Ramos (cell line): ENCODE data around the gene ASCC1.

Source experiments
- in situ Hi-C: fragments of 300-500 bp; cut with MboI; formaldehyde crosslinking; loops from one replicate; pipeline ENCODE4 v1.14.3; 2022; ENCODE audit warnings: low sequenced_read_pairs; ENCODE audit not compliant: unreplicated experiment

Gene ASCC1

GRCh38 chr10:72087969-72088888 lies 127.8 kb downstream of the ASCC1 start, which contains the start of gene SPOCK2:
TSS of gene SPOCK2 (minus strand) at chr10:72088551. CDS start at chr10:72088328, 223 bp downstream.
- in situ Hi-C loops = no loop called here

DNA sequence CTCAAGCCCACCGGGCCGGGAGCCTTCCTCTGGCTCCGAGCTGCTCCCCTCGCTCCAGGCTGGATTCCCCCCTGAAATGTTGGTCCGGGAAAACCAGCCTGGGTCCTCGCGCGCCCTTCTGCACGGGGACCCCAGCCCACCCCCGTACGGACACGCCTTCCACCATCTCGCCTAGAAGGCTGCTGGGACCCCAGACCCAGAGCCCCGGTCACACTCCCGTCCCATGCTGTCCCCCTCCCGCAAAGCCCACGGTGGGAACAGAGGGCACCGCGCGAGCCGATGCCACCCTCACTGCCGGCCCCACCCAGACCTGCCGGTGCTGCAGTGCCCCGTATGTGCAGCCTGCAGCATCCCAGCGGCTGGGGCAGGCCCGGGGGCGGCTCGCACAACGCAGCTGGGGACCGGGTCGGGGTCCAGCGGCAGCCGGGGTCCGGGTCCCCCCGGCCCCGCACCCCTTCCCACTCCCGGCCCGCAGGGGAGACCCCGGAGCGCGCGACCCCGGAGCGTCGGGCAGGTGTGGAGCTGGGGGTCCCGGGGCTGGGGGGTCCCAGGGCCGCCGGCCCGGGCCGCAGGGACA lies 128.6 kb downstream of the ASCC1 start:
- in situ Hi-C loops = no loop called here

- in situ Hi-C loops = no loop called here
These were observed 129.3 kb downstream of the ASCC1 start for GRCh38 chr10:72086466-72087391.

DNA sequence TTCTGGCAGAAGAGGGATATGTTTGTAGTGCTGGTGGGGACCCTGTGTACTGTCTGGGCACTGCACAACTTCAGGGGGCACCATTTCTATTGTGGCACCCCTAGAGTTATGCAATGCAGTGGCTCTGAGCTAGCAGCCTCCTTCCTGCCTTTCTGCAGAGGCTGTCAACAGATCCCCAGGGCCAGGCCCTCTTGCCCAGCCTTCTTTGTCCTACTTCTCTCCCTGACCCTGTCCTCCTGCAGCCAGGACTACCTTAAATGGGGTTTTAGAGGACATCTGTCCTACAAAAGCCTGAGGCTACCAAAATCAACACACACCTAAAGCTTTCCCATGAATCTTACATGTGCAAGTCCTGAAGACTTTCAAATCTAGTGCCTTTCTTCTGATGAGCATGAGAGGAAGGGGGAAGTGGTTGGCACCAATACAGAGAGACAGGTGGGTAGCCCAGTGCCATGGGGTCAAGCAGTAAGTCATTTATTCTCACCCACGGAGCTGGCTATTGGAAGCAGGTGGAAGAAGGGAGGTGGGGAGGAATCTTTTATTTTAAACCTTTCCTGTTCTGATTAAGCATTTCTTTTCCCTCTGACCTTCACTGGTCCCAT lies 130.1 kb downstream of the ASCC1 start:
- in situ Hi-C loops = no loop called here

- in situ Hi-C loops = no loop called here
These were observed 130.9 kb downstream of the ASCC1 start for GRCh38 chr10:72085166-72085565.

DNA sequence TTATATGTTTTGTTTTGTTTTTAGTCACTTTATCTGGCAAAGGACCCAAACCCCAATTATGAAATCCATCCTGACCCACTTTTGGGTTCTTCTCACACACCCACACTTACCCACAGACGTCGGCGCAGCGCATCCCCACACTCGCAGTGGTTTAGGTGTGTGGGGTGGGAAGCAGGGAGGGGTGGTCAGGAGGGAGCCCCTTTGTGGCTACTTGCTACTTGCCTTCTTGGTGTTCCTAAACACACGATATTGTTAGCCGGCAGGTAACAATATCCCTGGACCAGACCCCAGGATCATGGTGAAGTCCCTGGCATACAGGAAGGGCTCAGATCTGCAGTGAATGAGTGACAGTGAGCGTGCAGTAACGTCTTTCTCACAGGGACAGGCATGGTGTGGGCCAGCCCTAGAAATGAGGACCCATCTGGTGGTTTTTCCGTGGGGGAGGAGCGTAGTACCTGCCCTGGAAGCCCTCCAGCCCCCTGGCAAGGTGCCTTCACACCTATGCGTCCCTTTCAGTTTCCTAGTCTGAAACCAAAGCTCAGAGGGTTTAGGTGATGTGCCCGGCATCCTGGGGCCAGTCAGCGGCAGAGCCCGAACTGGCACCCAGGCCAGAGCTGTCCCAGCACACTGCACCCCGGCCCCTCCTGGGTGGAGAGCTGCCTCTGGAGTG lies 132.2 kb downstream of the ASCC1 start:
- in situ Hi-C loops = no loop called here

GRCh38 chr10:72082856-72083789 lies 133.0 kb downstream of the ASCC1 start:
- in situ Hi-C loops = no loop called here

DNA sequence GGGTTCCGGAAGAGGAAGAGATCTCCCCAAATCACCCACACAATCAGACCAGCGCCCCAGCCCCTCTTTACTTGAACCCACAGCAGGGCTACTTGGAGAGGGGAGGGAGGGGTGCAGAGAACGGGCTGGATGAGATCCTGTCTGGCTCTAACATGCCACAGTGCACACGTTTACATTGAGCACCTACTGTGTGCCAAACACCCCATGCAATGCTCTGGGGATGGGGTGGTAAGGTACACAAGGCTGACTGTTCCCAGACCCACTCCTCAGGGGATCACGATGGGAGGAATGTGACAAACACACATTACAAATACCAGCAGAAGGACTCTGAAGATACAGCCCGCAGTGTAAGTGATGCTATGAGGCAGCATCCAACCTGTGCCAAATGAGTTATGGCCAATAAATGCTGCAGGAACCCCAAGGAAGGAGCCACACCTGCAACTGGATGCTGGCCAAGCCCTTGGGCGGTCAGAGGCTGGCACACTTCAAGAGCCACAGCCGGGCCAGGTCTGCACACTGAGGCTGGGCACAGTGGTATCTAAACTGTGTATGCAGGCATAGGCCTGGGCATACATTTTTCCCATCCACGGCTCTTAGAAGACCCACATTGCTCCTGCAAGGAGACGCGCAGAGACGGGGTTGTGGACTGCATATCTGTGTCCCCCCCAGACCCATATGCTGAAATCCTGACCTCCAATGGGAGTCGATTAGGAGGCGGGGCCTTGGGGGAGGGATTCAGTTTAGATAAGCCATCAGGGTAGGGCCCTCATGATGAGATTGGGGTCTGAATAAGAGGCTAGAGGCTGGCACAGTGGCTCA lies 134.1 kb downstream of the ASCC1 start:
- in situ Hi-C loops = no loop called here

DNA sequence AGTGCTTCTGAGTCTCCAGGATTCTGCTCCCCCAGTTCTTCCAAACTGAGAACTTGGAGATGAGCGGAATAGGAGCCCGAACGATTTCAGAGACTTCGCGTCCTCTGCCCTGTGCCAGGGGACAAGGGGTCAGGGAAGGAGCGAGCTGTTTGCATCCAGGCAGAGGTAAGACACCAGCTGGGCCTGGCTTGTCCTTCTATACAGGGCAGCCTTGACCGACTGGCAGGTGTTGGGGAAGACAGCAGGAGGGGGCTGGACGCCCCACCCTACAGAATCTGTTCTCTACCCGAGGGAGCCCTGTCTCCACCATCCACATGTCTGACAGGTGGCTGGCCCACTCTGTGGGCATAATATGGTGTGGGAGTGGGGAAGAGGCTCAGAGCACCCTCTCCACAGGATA lies 134.9 kb downstream of the ASCC1 start:
- in situ Hi-C loops = no loop called here

- in situ Hi-C loops = no loop called here
These were observed 135.8 kb downstream of the ASCC1 start for GRCh38 chr10:72080042-72080975.

DNA sequence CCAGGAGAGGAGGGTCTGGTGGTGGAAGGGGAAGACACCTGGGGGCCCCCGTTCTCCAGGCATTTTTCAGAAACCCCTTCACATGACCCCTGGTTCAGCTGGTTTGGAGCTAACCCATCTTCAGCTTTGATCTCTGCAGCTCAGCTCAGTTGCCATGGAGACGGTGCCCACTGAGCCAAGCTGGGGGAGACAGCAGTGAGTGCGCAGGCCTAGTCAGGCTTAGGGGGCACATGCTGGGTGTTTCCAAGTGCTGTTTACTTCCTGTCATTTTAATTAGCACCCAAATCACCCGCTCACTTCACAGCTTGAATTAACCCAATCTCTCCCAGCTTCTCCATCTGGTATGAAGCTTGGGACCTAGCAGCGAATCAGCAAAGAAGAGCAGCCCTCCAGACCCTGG lies 136.7 kb downstream of the ASCC1 start:
- in situ Hi-C loops = no loop called here

DNA sequence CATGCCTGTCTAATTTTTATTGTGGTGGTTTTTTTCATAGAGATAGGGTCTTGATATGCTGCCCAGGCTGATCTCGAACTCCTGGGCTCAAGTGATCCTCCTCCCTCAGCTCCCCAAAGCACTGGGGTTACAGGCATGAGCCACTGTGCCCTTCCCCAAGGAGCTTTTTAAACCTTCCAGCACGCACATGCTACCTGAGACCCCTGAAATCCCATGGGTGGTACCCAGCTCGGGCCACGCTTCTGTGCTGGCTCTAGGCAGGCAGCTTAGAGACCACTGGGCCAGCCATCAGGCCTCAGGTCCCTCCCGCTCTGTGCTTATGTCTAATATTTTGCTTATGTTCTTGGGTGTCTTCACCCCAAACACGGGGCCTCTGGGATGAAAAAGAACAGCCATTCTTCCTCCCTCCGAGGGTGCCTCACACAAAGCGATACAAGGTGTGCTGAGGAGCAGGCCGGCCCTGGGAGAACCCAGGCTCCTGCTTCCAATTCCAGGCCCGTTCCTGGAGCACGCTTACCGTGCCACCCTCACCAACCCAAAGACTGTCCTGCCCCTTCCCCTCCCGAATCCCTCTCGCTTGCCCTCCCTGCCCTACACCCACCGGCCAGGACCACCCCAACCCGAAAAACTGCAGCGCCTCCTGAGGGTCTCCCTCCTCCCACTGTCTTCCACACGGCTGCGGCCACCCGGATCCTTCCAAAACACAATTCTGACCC lies 138.6 kb downstream of the ASCC1 start:
- in situ Hi-C loops = no loop called here

- in situ Hi-C loops = no loop called here
These were observed 139.3 kb downstream of the ASCC1 start for GRCh38 chr10:72076756-72077155.

- in situ Hi-C loops = no loop called here
These were observed 140.5 kb downstream of the ASCC1 start for GRCh38 chr10:72075376-72076115.

- in situ Hi-C loops = no loop called here
These were observed 141.3 kb downstream of the ASCC1 start for GRCh38 chr10:72074574-72075375.
